T-cell (primary cell): ENCODE results near the gene LIMS2. TPM values are rescaled to one million over a fixed set of nuclear protein-coding genes. Genes with fewer than 3 reads are reported as not detected.

Experiments used
- ATAC-seq, 4 experiments: fragments of 200-7000 bp in 3 of 4; fragments of 150-1000 bp in 1 of 4; cut with Tn5 transposase; replicated peaks in 1 of 4; 1 replicate in 3 of 4; 2 replicates in 1 of 4; pipeline ENCODE4 v1.10.0; 2021; ENCODE audit warnings: moderate library complexity in 3 of 4, mild to moderate bottlenecking in 2 of 4, moderate number of reproducible peaks in 1 of 4
- CTCF ChIA-PET, 2 donors: fragments of 300-600 bp; sonication (Branson Sonifier 250); formaldehyde crosslinking; loops; one replicate each; lab custom pipeline; 2022; ENCODE audit warnings: antibody characterized with exemption in 2 of 2; lab: Charles Lee
- POLR2A ChIA-PET, 2 donors: fragments of 300-600 bp; sonication (Branson Sonifier 250); formaldehyde crosslinking; loops; one replicate each; lab custom pipeline; 2022; ENCODE audit warnings: antibody characterized with exemption in 2 of 2; lab: Charles Lee
- DNase-seq, 35 experiments: peaks; one replicate each; pipeline versions ENCODE4 v3.0.0 to v3.0.0-alpha.2; 2013 to 2023
- H3K27ac ChIP-seq: one replicate; pipeline ENCODE4 v1.5.1; 2013; ENCODE audit warnings: low read length
- H3K27me3 ChIP-seq, 2 experiments: replicated peaks in 1 of 2; 1 replicate in 1 of 2; 2 replicates in 1 of 2; pipeline versions ENCODE4 v1.6.1 to v1.7.0; 2013; ENCODE audit warnings: low read length in 1 of 2, mixed read lengths in 1 of 2; ENCODE audit not compliant: control insufficient read depth in 2 of 2, insufficient read depth in 2 of 2; ENCODE audit errors: extremely low read depth in 1 of 2
- H3K36me3 ChIP-seq, 2 donors: 1 replicate in 1 of 2; 2 replicates in 1 of 2; pipeline versions ENCODE4 v1.6.1 to v1.7.0; 2013; ENCODE audit warnings: low read length in 1 of 2; ENCODE audit not compliant: control insufficient read depth in 2 of 2, insufficient read depth in 1 of 2; ENCODE audit errors: extremely low read depth in 1 of 2
- H3K4me1 ChIP-seq, 2 experiments: 1 replicate in 1 of 2; 2 replicates in 1 of 2; pipeline versions ENCODE4 v1.6.1 to v1.7.0; 2013; ENCODE audit warnings: low read length in 2 of 2, mixed read lengths in 1 of 2; ENCODE audit not compliant: insufficient read depth in 2 of 2, control insufficient read depth in 1 of 2; ENCODE audit errors: extremely low read depth in 1 of 2
- H3K4me3 ChIP-seq, 2 donors: 1 replicate in 1 of 2; 2 replicates in 1 of 2; pipeline versions ENCODE4 v1.5.1 to v1.7.0; 2013; ENCODE audit warnings: mild to moderate bottlenecking in 2 of 2, low read length in 1 of 2, moderate library complexity in 1 of 2; ENCODE audit not compliant: control insufficient read depth in 1 of 2; ENCODE audit errors: extremely low read depth in 1 of 2
- H3K9me3 ChIP-seq: 2 replicates; pipeline ENCODE4 v1.7.0; 2013
- H3K27ac Mint-ChIP-seq, 2 donors: one replicate each; pipeline ENCODE4 v1.8.0; 2020 to 2021; ENCODE audit warnings: mild to moderate bottlenecking in 2 of 2, mixed read lengths in 2 of 2
- H3K27me3 Mint-ChIP-seq, 2 donors: one replicate each; pipeline ENCODE4 v1.8.0; 2021 to 2022; ENCODE audit warnings: mixed read lengths in 2 of 2
- H3K36me3 Mint-ChIP-seq: one replicate; pipeline ENCODE4 v1.8.0; 2021; ENCODE audit warnings: mixed read lengths
- H3K4me1 Mint-ChIP-seq, 3 donors: one replicate each; pipeline ENCODE4 v1.8.0; 2020 to 2022; ENCODE audit warnings: mixed read lengths in 3 of 3, mild to moderate bottlenecking in 1 of 3
- H3K4me3 Mint-ChIP-seq, 3 donors: one replicate each; pipeline ENCODE4 v1.8.0; 2020 to 2022; ENCODE audit warnings: mild to moderate bottlenecking in 3 of 3, mixed read lengths in 3 of 3, moderate library complexity in 3 of 3
- H3K9me3 Mint-ChIP-seq, 3 donors: one replicate each; pipeline ENCODE4 v1.8.0; 2020 to 2022; ENCODE audit warnings: mixed read lengths in 3 of 3
- WGBS: methylation state at CpG from one replicate; pipeline ENCODE4 v1.1.5; 2013; ENCODE audit warnings: missing lambda C conversion rate; ENCODE audit not compliant: insufficient coverage; 5-methylcytosine and 5-hydroxymethylcytosine counted together
- total RNA-seq, 35 experiments: library from RNA in 6 of 35; stranded (reverse) in 6 of 35; fragments of 120-200 nt in 1 of 35; gene quantifications; one replicate each; pipeline versions ENCODE4 v1.2.1 to v1.2.4 and lab custom pipeline; 2013 to 2026

The LIMS2 gene
- total RNA-seq, 5 donors from 2014 or later (not counting 1 experiment from before 2014, with no cell fraction given), result 8.4 to 14.8 (median 10.3) TPM

GRCh38 chr2:127637236-127637630 is 38.1 kb downstream of the LIMS2 start:
- Histone ChIP-seq H3K4me3 (peak overlapping the region; percentile 11 to 12), H3K9me3 (no peaks in the 10 kb centered on the region), H3K27me3 (peaks cover 0 to 2% of the 10 kb centered on the region in 2 experiments), H3K4me1 (peaks cover 65 to 100% of the 10 kb centered on the region in 2 experiments), H3K36me3 (peaks cover 0 to 3% of the 10 kb centered on the region in 2 donors), H3K27ac (peak overlapping the region; percentile 55)
- H3K36me3 Mint-ChIP-seq, result no peaks in the 10 kb centered on the region
- DNase-seq, result no peak
- WGBS, result 90% methylated on average over 5 of the region's 13 CpGs
- ATAC-seq, result no peak
- H3K4me3 Mint-ChIP-seq, result peak overlapping the region in 1 of 3 donors; percentile 75
- peaks cover 45 to 79% (median 55%) of the 10 kb centered on the region in 3 donors for H3K4me1 Mint-ChIP-seq
- no peaks in the 10 kb centered on the region for H3K9me3 Mint-ChIP-seq
- H3K27me3 Mint-ChIP-seq, result no peaks in the 10 kb centered on the region
- POLR2A ChIA-PET, result no interaction called here
- CTCF ChIA-PET, result interaction anchor here in 1 of 2 donors (0.6 kb wide), 1 partner anchor 1205 kb away, joined by 3 read pairs; no protein-coding TSS in a partner anchor
- H3K27ac Mint-ChIP-seq, result peak overlapping the region; percentile 46 to 80

GRCh38 chr2:127636248-127637235 is 38.8 kb downstream of the LIMS2 start:
- WGBS, result 93% methylated on average over 18 of the region's 33 CpGs
- ChIA-PET CTCF (interaction anchor here in 1 of 2 donors (0.6 kb wide), 1 partner anchor 1206 kb away, joined by 3 read pairs; no protein-coding TSS in a partner anchor), POLR2A (no interaction called here)
- H3K27me3 ChIP-seq, result peaks cover 0 to 3% of the 10 kb centered on the region in 2 experiments
- no peak for ATAC-seq
- H3K36me3 ChIP-seq, result peaks cover 0 to 3% of the 10 kb centered on the region in 2 donors
- no peaks in the 10 kb centered on the region for H3K9me3 ChIP-seq
- H3K27ac Mint-ChIP-seq, result peak overlapping the region; percentile 80 to 83
- H3K4me3 ChIP-seq, result no peak overlapping the region
- no peak for DNase-seq
- peaks cover 45 to 77% (median 54%) of the 10 kb centered on the region in 3 donors for H3K4me1 Mint-ChIP-seq
- H3K9me3 Mint-ChIP-seq, result no peaks in the 10 kb centered on the region
- H3K27ac ChIP-seq, result peak overlapping the region; percentile 55
- H3K4me3 Mint-ChIP-seq, result peak overlapping the region in 1 of 3 donors; percentile 75
- no peaks in the 10 kb centered on the region for H3K36me3 Mint-ChIP-seq
- H3K4me1 ChIP-seq, result peaks cover 63 to 100% of the 10 kb centered on the region in 2 experiments
- no peaks in the 10 kb centered on the region for H3K27me3 Mint-ChIP-seq

- peak overlapping the region; percentile 29 for H3K27ac ChIP-seq
- CTCF ChIA-PET, result no interaction called here
- WGBS, result 87% methylated on average over 16 of the region's 19 CpGs
- peaks cover 0 to 3% of the 10 kb centered on the region in 2 donors for H3K36me3 ChIP-seq
- POLR2A ChIA-PET, result no interaction called here
- peaks cover 57 to 97% of the 10 kb centered on the region in 2 experiments for H3K4me1 ChIP-seq
- DNase-seq (no peak), ATAC-seq (no peak)
- H3K36me3 Mint-ChIP-seq, result no peaks in the 10 kb centered on the region
- H3K4me3 ChIP-seq, result no peak overlapping the region
- peak overlapping the region; percentile 39 to 46 for H3K27ac Mint-ChIP-seq
- H3K27me3 ChIP-seq, result peaks cover 0 to 3% of the 10 kb centered on the region in 2 experiments
- no peaks in the 10 kb centered on the region for H3K9me3 ChIP-seq
- peaks cover 41 to 77% (median 48%) of the 10 kb centered on the region in 3 donors for H3K4me1 Mint-ChIP-seq
- H3K27me3 Mint-ChIP-seq, result no peaks in the 10 kb centered on the region
- H3K9me3 Mint-ChIP-seq, result no peaks in the 10 kb centered on the region
- H3K4me3 Mint-ChIP-seq, result peak overlapping the region in 1 of 3 donors; percentile 75
Observed at GRCh38 chr2:127635380-127636237, 39.7 kb downstream of the LIMS2 start.

- Histone ChIP-seq H3K4me3 (no peak overlapping the region), H3K27ac (peak overlapping the region; percentile 29), H3K36me3 (peaks cover 0 to 3% of the 10 kb centered on the region in 2 donors), H3K27me3 (peaks cover 0 to 3% of the 10 kb centered on the region in 2 experiments), H3K9me3 (no peaks in the 10 kb centered on the region), H3K4me1 (peaks cover 55 to 93% of the 10 kb centered on the region in 2 experiments)
- ChIA-PET CTCF (interaction anchor here in 1 of 2 donors (0.5 kb wide), 1 partner anchor 53 kb away, joined by 3 read pairs; no protein-coding TSS in a partner anchor), POLR2A (no interaction called here)
- DNase-seq (no peak), ATAC-seq (no peak)
- no peaks in the 10 kb centered on the region for H3K9me3 Mint-ChIP-seq
- H3K27me3 Mint-ChIP-seq, result no peaks in the 10 kb centered on the region
- peaks cover 38 to 73% (median 41%) of the 10 kb centered on the region in 3 donors for H3K4me1 Mint-ChIP-seq
- WGBS, result 86% methylated on average over 13 of the region's 17 CpGs
- H3K36me3 Mint-ChIP-seq, result no peaks in the 10 kb centered on the region
- H3K4me3 Mint-ChIP-seq, result peak overlapping the region in 1 of 3 donors; percentile 35
- peak overlapping the region; percentile 8 to 39 for H3K27ac Mint-ChIP-seq
Observed at GRCh38 chr2:127634626-127635379, 40.5 kb downstream of the LIMS2 start.

- H3K36me3 ChIP-seq, result peaks cover 0 to 3% of the 10 kb centered on the region in 2 donors
- POLR2A ChIA-PET, result no interaction called here
- H3K4me1 ChIP-seq, result peaks cover 53 to 86% of the 10 kb centered on the region in 2 experiments
- no peaks in the 10 kb centered on the region for H3K9me3 Mint-ChIP-seq
- ATAC-seq (no peak), DNase-seq (no peak)
- H3K27me3 Mint-ChIP-seq, result no peaks in the 10 kb centered on the region
- no peak overlapping the region for H3K4me3 ChIP-seq
- H3K27ac ChIP-seq, result no peak overlapping the region
- H3K9me3 ChIP-seq, result no peaks in the 10 kb centered on the region
- peak overlapping the region in 1 of 2 donors; percentile 11 for H3K27ac Mint-ChIP-seq
- CTCF ChIA-PET, result no interaction called here
- peaks cover 0 to 3% of the 10 kb centered on the region in 2 experiments for H3K27me3 ChIP-seq
- WGBS, result 84% methylated on average over 9 of the region's 16 CpGs
- peak overlapping the region in 1 of 3 donors; percentile 53 for H3K4me3 Mint-ChIP-seq
- H3K4me1 Mint-ChIP-seq, result peaks cover 33 to 67% (median 38%) of the 10 kb centered on the region in 3 donors
- H3K36me3 Mint-ChIP-seq, result no peaks in the 10 kb centered on the region
Observed at GRCh38 chr2:127634066-127634617, 41.2 kb downstream of the LIMS2 start.
